H1 (cell line): Measurements from ENCODE around the gene WDR37. TPM values are rescaled to one million over a fixed set of nuclear protein-coding genes. Genes with fewer than 3 reads are reported as not detected.

Experiments
- BACH1 ChIP-seq: IDR thresholded peaks from 2 replicates; pipeline ENCODE4 v1.6.1; 2012; ENCODE audit warnings: low read length, improper control_type of control experiment
- EGR1 ChIP-seq: IDR thresholded peaks from 2 replicates; pipeline ENCODE4 v1.6.1; 2011; ENCODE audit warnings: low read depth, low read length, borderline replicate concordance
- EZH2 ChIP-seq: fragments of 200-600 bp; sonication (generic); IDR thresholded peaks from 2 replicates; pipeline ENCODE4 v1.7.1; 2012; ENCODE audit warnings: low read depth, mild to moderate bottlenecking, moderate library complexity, low read length, inconsistent platforms; ENCODE audit not compliant: severe bottlenecking
- GABPA ChIP-seq: IDR thresholded peaks from 2 replicates; pipeline ENCODE4 v1.6.1; 2011; ENCODE audit warnings: mild to moderate bottlenecking, low read length, moderate library complexity, borderline replicate concordance; ENCODE audit not compliant: insufficient read depth
- SRF ChIP-seq: IDR thresholded peaks from 2 replicates; pipeline ENCODE4 v1.6.1; 2011; ENCODE audit warnings: mild to moderate bottlenecking, low read depth, low read length, moderate library complexity
- SUZ12 ChIP-seq: fragments of 200-600 bp; sonication (generic); IDR thresholded peaks from 2 replicates; pipeline ENCODE4 v1.6.1; 2012; ENCODE audit warnings: mild to moderate bottlenecking, inconsistent platforms, low read length, moderate library complexity, mixed read lengths
- TBP ChIP-seq: IDR thresholded peaks from 2 replicates; pipeline ENCODE4 v1.6.1; 2011; ENCODE audit warnings: low read depth, low read length, improper control_type of control experiment
- TCF12 ChIP-seq: IDR thresholded peaks from 2 replicates; pipeline ENCODE4 v1.6.1; 2011; ENCODE audit warnings: low read depth, mild to moderate bottlenecking, low read length
- ZNF274 ChIP-seq: IDR thresholded peaks from 2 replicates; pipeline ENCODE4 v1.7.0; 2012; ENCODE audit warnings: low read length, borderline replicate concordance; ENCODE audit errors: extremely low read depth
- polyA plus RNA-seq, 7 experiments: library from polyadenylated mRNA; depleted of rRNA in 3 of 7; stranded (reverse) in 5 of 7; unstranded in 2 of 7; fragments of >200 nt in 5 of 7; fragments of 200-250 nt in 2 of 7; gene quantifications; 1 replicate in 5 of 7; 2 replicates in 1 of 7; 4 replicates in 1 of 7; pipeline versions ENCODE4 v1.2.1 to v1.2.3, GENCODE V29; 2011 to 2013; ENCODE audit warnings: missing spikeins in 2 of 7, mixed read lengths in 2 of 7
- total RNA-seq: library from RNA; stranded (reverse); fragmentation: NEBNext Ultra II Directional; extraction: Animal tissue kit (Norgen Biotek cat#: 25700); gene quantifications from 2 replicates; pipeline ENCODE4 v1.2.1, GENCODE V29; 2021
- TF ChIP-seq, protein P1 (sequence below): IDR thresholded peaks from 2 replicates; pipeline ENCODE4 v1.6.1; 2012; ENCODE audit warnings: inconsistent platforms

The WDR37 gene
- total and polyA plus RNA-seq, 2 of the 8 experiments (the other 6 are each of a cell fraction or from before 2014, with no cell fraction given): 9.6 to 12.0 TPM

DNA sequence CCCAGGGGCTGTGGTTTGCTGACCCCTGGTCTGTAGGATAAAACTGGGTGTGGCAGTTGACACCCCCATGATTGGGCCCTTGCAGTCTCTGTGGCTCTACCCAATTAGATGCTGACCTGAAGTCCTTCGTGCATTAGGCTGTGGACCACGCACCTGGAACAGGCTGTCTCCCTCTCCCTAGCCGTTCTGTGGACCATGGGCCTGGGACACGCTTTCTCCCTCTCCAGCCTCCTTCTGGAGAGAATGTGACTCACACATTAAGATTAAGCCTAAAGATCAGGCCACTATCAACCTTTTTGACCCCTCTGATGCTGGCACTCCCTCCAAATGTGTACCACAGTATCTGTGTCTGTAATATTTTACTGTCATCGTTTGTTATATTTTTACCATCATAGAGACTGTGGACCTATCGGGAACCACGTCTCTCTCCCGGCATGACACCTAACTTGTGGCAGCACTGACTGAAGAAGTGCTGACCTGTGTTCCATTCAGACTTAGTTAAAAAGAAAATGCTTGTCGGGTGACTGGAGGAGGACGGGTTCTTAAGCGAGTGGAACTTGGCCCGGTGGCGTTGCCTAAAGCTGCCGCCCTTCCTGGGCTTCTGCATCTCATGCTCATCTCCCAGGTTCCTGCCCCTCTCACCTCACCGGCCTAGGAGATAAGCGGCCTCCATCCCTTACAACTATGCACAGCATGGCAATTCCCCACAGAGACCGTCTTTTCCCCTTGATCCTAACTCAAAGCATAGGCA is 92.8 kb downstream of the WDR37 start (continued):
- TF ChIP-seq TCF12: no peak
- TF ChIP-seq SRF: no peak
- no peak for TF ChIP-seq TBP
- TF ChIP-seq SUZ12: no peak
- no peak for TF ChIP-seq EZH2
- TF ChIP-seq GABPA: no peak
- TF ChIP-seq ZNF274: no peak
- no peak for TF ChIP-seq EGR1
- TF ChIP-seq, protein P1, sequence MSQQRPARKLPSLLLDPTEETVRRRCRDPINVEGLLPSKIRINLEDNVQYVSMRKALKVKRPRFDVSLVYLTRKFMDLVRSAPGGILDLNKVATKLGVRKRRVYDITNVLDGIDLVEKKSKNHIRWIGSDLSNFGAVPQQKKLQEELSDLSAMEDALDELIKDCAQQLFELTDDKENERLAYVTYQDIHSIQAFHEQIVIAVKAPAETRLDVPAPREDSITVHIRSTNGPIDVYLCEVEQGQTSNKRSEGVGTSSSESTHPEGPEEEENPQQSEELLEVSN: no peak
- TF ChIP-seq BACH1: no peak
